GM23248 (cell line): ENCODE results near the gene SDK2. TPM values are rescaled to one million over a fixed set of nuclear protein-coding genes. Genes with fewer than 3 reads are reported as not detected.

Source experiments
- DNase-seq: peaks from one replicate; pipeline ENCODE4 v3.0.0-alpha.2; 2015
- H2AFZ ChIP-seq: fragments of 200-600 bp; sonication (generic); 2 replicates; pipeline ENCODE4 v1.6.1; 2016; ENCODE audit warnings: antibody characterized with exemption
- H3F3A ChIP-seq: fragments of 200-600 bp; sonication (generic); 2 replicates; pipeline ENCODE4 v1.6.1; 2016; ENCODE audit warnings: mild to moderate bottlenecking, antibody characterized with exemption, mixed run types; ENCODE audit not compliant: insufficient read depth
- H3K27ac ChIP-seq: fragments of 200-600 bp; sonication (generic); 2 replicates; pipeline ENCODE4 v1.5.1; 2016; ENCODE audit warnings: mild to moderate bottlenecking
- H3K27me3 ChIP-seq: fragments of 200-600 bp; sonication (generic); replicated peaks from 2 replicates; pipeline ENCODE4 v1.6.1; 2016; ENCODE audit warnings: mild to moderate bottlenecking; ENCODE audit not compliant: insufficient read depth
- H3K36me3 ChIP-seq: fragments of 200-600 bp; sonication (generic); 2 replicates; pipeline ENCODE4 v1.6.1; 2016; ENCODE audit warnings: low read depth, mild to moderate bottlenecking
- H3K4me1 ChIP-seq: fragments of 200-600 bp; sonication (generic); 2 replicates; pipeline ENCODE4 v1.6.1; 2016; ENCODE audit warnings: mild to moderate bottlenecking; ENCODE audit not compliant: insufficient read depth
- H3K4me2 ChIP-seq: fragments of 200-600 bp; sonication (generic); one replicate; pipeline ENCODE4 v1.6.1; 2016; ENCODE audit warnings: mild to moderate bottlenecking; ENCODE audit not compliant: unreplicated experiment
- H3K4me3 ChIP-seq: fragments of 200-600 bp; sonication (generic); 2 replicates; pipeline ENCODE4 v1.5.1; 2016; ENCODE audit warnings: mild to moderate bottlenecking
- H3K79me2 ChIP-seq: fragments of 200-600 bp; sonication (generic); 2 replicates; pipeline ENCODE4 v1.6.1; 2016; ENCODE audit warnings: mild to moderate bottlenecking; ENCODE audit not compliant: insufficient read depth
- H3K9ac ChIP-seq: fragments of 200-600 bp; sonication (generic); 2 replicates; pipeline ENCODE4 v1.6.1; 2016; ENCODE audit warnings: mild to moderate bottlenecking
- H3K9me2 ChIP-seq: fragments of 200-600 bp; sonication (generic); 2 replicates; pipeline ENCODE4 v1.6.1; 2016; ENCODE audit warnings: mixed run types, mild to moderate bottlenecking, moderate library complexity; ENCODE audit not compliant: insufficient read depth
- H3K9me3 ChIP-seq: fragments of 200-600 bp; sonication (generic); one replicate; pipeline ENCODE4 v1.6.1; 2017; ENCODE audit warnings: low read depth
- H4K20me1 ChIP-seq: fragments of 200-600 bp; sonication (generic); 2 replicates; pipeline ENCODE4 v1.6.0; 2016; ENCODE audit not compliant: insufficient read depth
- EZH2 ChIP-seq: fragments of 200-600 bp; sonication (generic); IDR thresholded peaks from 2 replicates; pipeline ENCODE4 v1.6.1; 2018; ENCODE audit warnings: antibody characterized with exemption, mild to moderate bottlenecking; ENCODE audit not compliant: insufficient read depth, poor library complexity, severe bottlenecking
- EZH2phosphoT487 ChIP-seq: fragments of 200-600 bp; sonication (generic); IDR thresholded peaks from 2 replicates; pipeline ENCODE4 v1.6.1; 2018; ENCODE audit warnings: antibody characterized with exemption, moderate library complexity, mild to moderate bottlenecking, low read depth; ENCODE audit not compliant: insufficient read depth
- WGBS, 2 experiments: methylation state at CpG; one replicate each; pipeline ENCODE4 v1.1.6; 2015 to 2017; ENCODE audit warnings: low lambda C conversion rate in 2 of 2, low coverage in 1 of 2; ENCODE audit errors: missing lambda C conversion rate in 2 of 2; 5-methylcytosine and 5-hydroxymethylcytosine counted together
- in situ Hi-C: fragments of 300-500 bp; cut with MboI; formaldehyde crosslinking; loops from 2 replicates; pipeline ENCODE4 v1.15.0; 2020
- polyA plus RNA-seq: library from polyadenylated mRNA; unstranded; fragments of >200 nt; fragmentation: Nextera tagmentation; extraction: Ambion mirVana; gene quantifications from 2 replicates; pipeline ENCODE4 v1.2.1, GENCODE V29; 2016
- total RNA-seq: library from RNA; depleted of rRNA; stranded (reverse); fragments of >200 nt; shearing (Covaris generic); gene quantifications from 2 replicates; pipeline ENCODE4 v1.2.3, GENCODE V29; 2014

Gene SDK2
- total and polyA plus RNA-seq, 2 experiments from 2014 or later: under 0.01 to 0.03 TPM

GRCh38 chr17:73439597-73439996 is 204.6 kb downstream of the SDK2 start:
- Histone ChIP-seq H3K4me2 (no peak overlapping the region), H3K79me2 (no peaks in the 10 kb centered on the region), H3K27ac (no peak overlapping the region), H3F3A (no peaks in the 10 kb centered on the region), H3K9me2 (no peaks in the 10 kb centered on the region), H3K4me3 (no peak overlapping the region), H3K36me3 (no peaks in the 10 kb centered on the region), H2AFZ (no peak overlapping the region), H3K4me1 (no peaks in the 10 kb centered on the region), H3K9me3 (no peaks in the 10 kb centered on the region), H3K27me3 (no peaks in the 10 kb centered on the region), H4K20me1 (no peaks in the 10 kb centered on the region), H3K9ac (no peak overlapping the region)
- TF ChIP-seq EZH2phosphoT487: no peak
- no peak for TF ChIP-seq EZH2
- no peak for DNase-seq
- in situ Hi-C loops: loop anchor here (25.0 kb wide), 1 partner anchor 723 kb away; no protein-coding TSS in a partner anchor
- 71 to 74% methylated on average over 7 of the region's 7 CpGs for WGBS, 2 experiments

GRCh38 chr17:73437826-73438225 is 206.4 kb downstream of the SDK2 start:
- Histone ChIP-seq H4K20me1 (no peaks in the 10 kb centered on the region), H3K9ac (no peak overlapping the region), H2AFZ (no peak overlapping the region), H3K4me1 (no peaks in the 10 kb centered on the region), H3F3A (no peaks in the 10 kb centered on the region), H3K4me3 (no peak overlapping the region), H3K27me3 (no peaks in the 10 kb centered on the region), H3K9me2 (no peaks in the 10 kb centered on the region), H3K9me3 (no peaks in the 10 kb centered on the region), H3K36me3 (no peaks in the 10 kb centered on the region), H3K27ac (no peak overlapping the region), H3K79me2 (no peaks in the 10 kb centered on the region), H3K4me2 (no peak overlapping the region)
- no peak for DNase-seq
- in situ Hi-C loops: loop anchor here (25.0 kb wide), 1 partner anchor 724 kb away; no protein-coding TSS in a partner anchor
- TF ChIP-seq EZH2phosphoT487 (no peak), EZH2 (no peak)
- 74 to 81% methylated on average over 15 to 16 of the region's 16 CpGs for WGBS, 2 experiments

GRCh38 chr17:73436954-73437353 is 207.3 kb downstream of the SDK2 start:
- Histone ChIP-seq H3K9me2 (no peaks in the 10 kb centered on the region), H3K4me3 (no peak overlapping the region), H3K9me3 (no peaks in the 10 kb centered on the region), H3K79me2 (no peaks in the 10 kb centered on the region), H2AFZ (no peak overlapping the region), H3F3A (no peaks in the 10 kb centered on the region), H3K36me3 (no peaks in the 10 kb centered on the region), H3K4me1 (no peaks in the 10 kb centered on the region), H3K27me3 (no peaks in the 10 kb centered on the region), H3K27ac (no peak overlapping the region), H3K9ac (no peak overlapping the region), H4K20me1 (no peaks in the 10 kb centered on the region), H3K4me2 (no peak overlapping the region)
- WGBS, 2 experiments: 59 to 63% methylated on average over 10 of the region's 10 CpGs
- no peak for DNase-seq
- TF ChIP-seq EZH2phosphoT487 (no peak), EZH2 (no peak)
- in situ Hi-C loops: loop anchor here (25.0 kb wide), 1 partner anchor 725 kb away; no protein-coding TSS in a partner anchor

GRCh38 chr17:73435412-73435811 is 208.8 kb downstream of the SDK2 start:
- 82 to 86% methylated on average over 13 to 23 of the region's 23 CpGs for WGBS, 2 experiments
- H3K4me1 ChIP-seq: no peaks in the 10 kb centered on the region
- no peaks in the 10 kb centered on the region for H3K36me3 ChIP-seq
- no peaks in the 10 kb centered on the region for H3K9me3 ChIP-seq
- no peaks in the 10 kb centered on the region for H4K20me1 ChIP-seq
- no peak overlapping the region for H3K4me3 ChIP-seq
- H3K79me2 ChIP-seq: no peaks in the 10 kb centered on the region
- H2AFZ ChIP-seq: no peak overlapping the region
- no peak overlapping the region for H3K4me2 ChIP-seq
- TF ChIP-seq EZH2 (no peak), EZH2phosphoT487 (no peak)
- DNase-seq: no peak
- no peak overlapping the region for H3K9ac ChIP-seq
- H3K27ac ChIP-seq: no peak overlapping the region
- no peaks in the 10 kb centered on the region for H3K9me2 ChIP-seq
- H3F3A ChIP-seq: no peaks in the 10 kb centered on the region
- H3K27me3 ChIP-seq: no peaks in the 10 kb centered on the region
- in situ Hi-C loops: loop anchor here (25.0 kb wide), 1 partner anchor 727 kb away; no protein-coding TSS in a partner anchor
